Activated CD8-positive, alpha-beta memory T cell treated with anti-CD3 and anti-CD28 coated beads for 36 hours (primary cell): ENCODE data around the gene SLC13A3. TPM values are rescaled to one million over a fixed set of nuclear protein-coding genes. Genes with fewer than 3 reads are reported as not detected.

Experiments
- CTCF ChIA-PET: fragments of 350-600 bp; sonication (Branson Sonifier 250); formaldehyde crosslinking; loops from one replicate; lab custom pipeline; 2021; ENCODE audit warnings: antibody characterized with exemption; lab: Charles Lee
- POLR2A ChIA-PET: fragments of 350-600 bp; sonication (Branson Sonifier 250); formaldehyde crosslinking; loops from one replicate; lab custom pipeline; 2021; ENCODE audit warnings: antibody characterized with exemption; lab: Charles Lee
- total RNA-seq, 2 experiments: library from RNA; stranded (reverse); gene quantifications; one replicate each; pipeline ENCODE4 v1.2.3, GENCODE V29; 2021

SLC13A3 gene
- total RNA-seq, 2 experiments from 2014 or later = not detected

GRCh38 chr20:46592580-46593362 lies 58.5 kb downstream of the SLC13A3 start:
- ChIA-PET POLR2A (no interaction called here), CTCF (interaction anchor here (1.0 kb wide), 1 partner anchor 10 kb away, joined by 3 read pairs; no protein-coding TSS in a partner anchor)

- ChIA-PET POLR2A (no interaction called here), CTCF (no interaction called here)
These were observed 60.8 kb downstream of the SLC13A3 start for GRCh38 chr20:46590443-46590842.

- POLR2A ChIA-PET = no interaction called here
- CTCF ChIA-PET = no interaction called here
These were observed 62.4 kb downstream of the SLC13A3 start for GRCh38 chr20:46588532-46589511.

- ChIA-PET CTCF (no interaction called here), POLR2A (no interaction called here)
These were observed 63.3 kb downstream of the SLC13A3 start for GRCh38 chr20:46587986-46588385.

DNA sequence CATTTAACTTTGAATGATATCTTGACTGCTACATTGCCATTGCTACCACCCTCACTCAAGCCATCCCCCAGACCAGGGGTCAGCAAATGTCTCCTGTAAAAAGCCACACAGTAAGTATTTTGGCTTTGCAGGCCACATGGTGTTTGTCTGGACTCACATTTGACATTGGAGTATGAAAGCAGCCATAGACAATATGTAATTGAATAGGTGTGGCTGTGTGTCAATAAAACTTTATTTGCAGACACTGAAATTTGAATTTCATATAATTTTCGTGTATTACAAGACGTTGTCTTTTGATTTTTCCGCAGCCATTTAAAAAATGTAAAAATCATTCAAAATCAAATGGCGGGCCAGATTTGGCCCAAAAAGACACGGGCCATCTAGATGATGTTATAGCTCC lies 64.5 kb downstream of the SLC13A3 start:
- POLR2A ChIA-PET = no interaction called here
- CTCF ChIA-PET = no interaction called here

DNA sequence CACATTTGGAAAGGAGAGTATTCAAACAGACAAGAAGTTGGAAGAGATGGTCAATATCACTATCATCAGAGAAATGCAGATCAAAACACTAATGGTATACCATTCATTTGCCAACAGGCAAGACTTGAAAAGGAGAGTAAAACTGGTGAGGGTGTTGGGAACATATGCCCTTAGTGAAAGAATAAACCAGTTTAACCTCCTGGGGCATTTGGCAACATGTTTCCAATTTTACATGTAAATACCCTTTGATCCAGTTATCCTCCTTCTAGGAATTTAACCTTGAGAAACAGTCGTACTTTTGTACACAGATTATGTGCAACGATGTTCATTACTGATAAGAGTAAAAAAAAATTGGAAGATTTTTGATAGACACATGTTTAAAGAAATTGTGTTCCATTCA lies 66.8 kb downstream of the SLC13A3 start:
- POLR2A ChIA-PET = no interaction called here
- CTCF ChIA-PET = no interaction called here

GRCh38 chr20:46583411-46584214 lies 67.6 kb downstream of the SLC13A3 start:
- CTCF ChIA-PET = no interaction called here
- POLR2A ChIA-PET = no interaction called here

GRCh38 chr20:46582648-46583047 lies 68.6 kb downstream of the SLC13A3 start:
- POLR2A ChIA-PET = no interaction called here
- CTCF ChIA-PET = interaction anchor here (0.6 to 0.7 kb wide), 2 partner anchors 10 to 21 kb away, joined by 3 to 4 read pairs; no protein-coding TSS in a partner anchor

DNA sequence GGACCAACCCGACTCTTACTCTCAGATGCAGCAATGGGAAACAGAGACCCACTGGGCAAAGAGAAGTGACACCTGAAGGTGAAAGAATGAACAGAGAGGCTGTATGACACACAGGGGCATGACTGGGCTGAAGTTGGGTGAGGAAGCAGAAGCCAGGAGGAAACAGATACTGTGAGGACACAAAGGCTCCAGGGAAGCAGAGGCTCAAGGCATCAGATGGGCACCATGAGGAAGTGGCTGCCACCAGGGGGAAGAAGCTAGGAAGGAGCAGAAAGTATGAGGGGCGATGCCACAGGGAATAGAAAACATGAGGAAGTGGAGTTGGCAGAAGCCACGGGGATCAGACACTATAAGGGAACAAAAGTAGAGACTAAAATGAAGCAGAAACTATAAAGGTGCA lies 69.9 kb downstream of the SLC13A3 start:
- POLR2A ChIA-PET = no interaction called here

DNA sequence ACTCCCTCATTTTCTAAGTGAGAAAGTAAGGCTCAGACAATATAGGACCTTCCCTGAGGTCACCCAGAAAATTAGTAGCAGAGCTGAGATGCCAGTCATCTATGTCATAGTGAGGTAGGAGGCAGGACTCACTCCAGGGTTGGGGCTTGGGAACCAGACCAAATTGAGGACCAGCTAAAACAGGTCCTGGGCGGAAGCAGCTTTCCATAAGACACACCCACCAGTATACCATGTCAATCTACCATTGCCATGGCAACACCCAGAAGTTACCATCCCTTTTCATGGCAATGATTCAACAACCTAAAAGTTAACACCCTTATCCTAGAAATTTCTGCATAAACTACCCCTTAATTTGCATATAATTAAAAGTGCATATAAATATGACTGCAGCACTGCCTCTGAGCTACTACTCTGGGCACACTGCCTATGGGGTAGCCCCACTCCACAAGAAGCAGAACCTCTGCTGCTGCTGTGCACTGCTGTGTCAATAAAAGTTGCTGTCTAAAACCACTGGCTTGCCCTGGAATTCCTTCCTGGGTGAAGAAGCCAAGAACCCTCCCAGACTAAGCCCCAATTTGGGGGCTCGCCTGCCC lies 70.5 kb downstream of the SLC13A3 start:
- ChIA-PET CTCF (no interaction called here), POLR2A (no interaction called here)

More for the DNA sequence above, 69.9 kb downstream of the SLC13A3 start:
- CTCF ChIA-PET = no interaction called here

GRCh38 chr20:46578745-46579144 lies 72.5 kb downstream of the SLC13A3 start:
- ChIA-PET CTCF (no interaction called here), POLR2A (no interaction called here)

GRCh38 chr20:46576774-46577395 lies 74.4 kb downstream of the SLC13A3 start:
- ChIA-PET CTCF (no interaction called here), POLR2A (no interaction called here)

DNA sequence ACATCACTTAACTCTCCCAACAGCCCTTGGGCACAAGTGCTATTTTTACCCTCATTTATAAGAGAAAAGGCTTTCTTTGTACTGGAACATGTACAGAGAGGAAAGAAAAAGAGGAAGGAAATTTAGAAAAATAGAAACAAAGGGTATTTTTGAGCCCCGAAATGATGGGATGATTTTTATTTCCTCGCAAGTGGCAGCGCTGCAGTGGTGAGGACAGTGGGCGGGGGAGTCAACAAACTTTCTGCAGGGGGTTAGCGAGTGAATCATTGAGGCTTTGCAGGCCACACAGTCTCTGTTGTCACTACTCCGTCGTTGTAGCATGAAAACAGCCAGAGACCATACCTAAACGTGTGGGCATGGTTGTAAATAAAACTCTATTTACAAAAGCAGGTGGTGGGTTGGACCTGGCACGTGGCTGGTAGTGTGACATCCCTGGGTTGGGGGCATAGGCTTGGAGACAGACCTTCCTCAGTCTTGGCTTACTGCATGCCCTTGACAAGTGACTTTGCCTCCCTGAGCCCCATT lies 75.3 kb downstream of the SLC13A3 start:
- ChIA-PET POLR2A (no interaction called here), CTCF (interaction anchor here (1.1 kb wide), 1 partner anchor 25 kb away, joined by 3 read pairs; the partner anchor contains the start of gene OCSTAMP)

DNA sequence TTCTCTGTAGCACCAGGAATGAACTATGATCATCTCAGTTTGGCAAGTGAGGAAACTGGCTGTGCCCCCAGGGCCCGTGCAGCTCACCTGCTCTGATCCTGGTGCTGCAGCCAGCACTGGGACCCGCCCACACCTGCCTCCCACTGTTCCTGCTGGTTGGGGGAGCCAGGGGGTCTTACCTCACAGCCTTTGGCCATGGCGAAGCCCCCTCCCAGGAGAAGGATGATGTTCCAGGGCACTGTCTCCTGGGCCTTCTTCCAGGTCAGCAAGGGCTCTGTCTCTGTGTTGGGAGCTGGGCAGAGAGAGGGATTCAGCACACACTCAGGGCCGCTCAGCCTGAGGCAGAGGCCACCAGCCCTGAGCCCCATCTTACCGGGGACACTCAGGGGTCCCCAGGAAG lies 75.9 kb downstream of the SLC13A3 start:
- ChIA-PET CTCF (interaction anchor here (1.1 kb wide), 1 partner anchor 24 kb away, joined by 3 read pairs; the partner anchor contains the start of gene OCSTAMP), POLR2A (no interaction called here)

- CTCF ChIA-PET = interaction anchor here (0.8 to 1.1 kb wide), 3 partner anchors 17 to 53 kb away, joined by 3 read pairs; no protein-coding TSS in a partner anchor
- POLR2A ChIA-PET = no interaction called here
These were observed 77.3 kb downstream of the SLC13A3 start for GRCh38 chr20:46573788-46574584.

DNA sequence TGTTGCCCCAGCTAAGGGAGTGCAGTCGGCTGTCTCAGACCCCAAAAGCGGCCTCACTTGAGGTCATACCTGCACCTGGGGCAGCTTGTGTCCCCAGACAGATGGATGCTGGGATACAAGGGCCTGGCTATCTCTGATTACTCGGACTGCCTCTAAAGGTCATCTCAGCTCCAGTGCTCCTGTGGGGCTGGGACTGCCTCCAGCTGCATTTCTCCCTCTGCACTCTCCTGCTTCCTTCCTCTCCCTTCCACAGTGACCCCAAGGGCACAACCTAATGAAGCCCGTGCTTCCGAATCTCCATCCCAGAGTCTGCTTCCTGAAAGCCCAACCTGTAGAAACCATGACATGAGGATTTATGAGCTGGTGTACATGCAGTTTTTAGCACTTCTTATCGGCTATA lies 78.0 kb downstream of the SLC13A3 start:
- POLR2A ChIA-PET = no interaction called here

GRCh38 chr20:46572790-46573189 lies 78.5 kb downstream of the SLC13A3 start:
- CTCF ChIA-PET = interaction anchor here (1.1 kb wide), 2 partner anchors 10 to 15 kb away, joined by 3 to 5 read pairs; no protein-coding TSS in a partner anchor

More for the DNA sequence above, 78.0 kb downstream of the SLC13A3 start:
- CTCF ChIA-PET = interaction anchor here (1.1 kb wide), 2 partner anchors 11 to 16 kb away, joined by 3 to 5 read pairs; no protein-coding TSS in a partner anchor

More at GRCh38 chr20:46572790-46573189, 78.5 kb downstream of the SLC13A3 start:
- POLR2A ChIA-PET = no interaction called here
